GM12864 (cell line): Measurements from ENCODE around the gene NADK2.

ENCODE experiments used
- DNase-seq: peaks from one replicate; pipeline ENCODE4 v3.0.0-alpha.2; 2011; ENCODE audit warnings: low read depth
- H3K4me3 ChIP-seq: 2 replicates; pipeline ENCODE4 v1.5.1; 2011; ENCODE audit warnings: mild to moderate bottlenecking, low read depth, low read length, control low read depth
- TF ChIP-seq, protein P1 (sequence below): IDR thresholded peaks from 2 replicates; pipeline ENCODE4 v1.5.1; 2011; ENCODE audit warnings: low read depth, mild to moderate bottlenecking, moderate library complexity, low read length, control low read depth, inconsistent platforms; ENCODE audit errors: missing control alignments

The NADK2 gene

DNA sequence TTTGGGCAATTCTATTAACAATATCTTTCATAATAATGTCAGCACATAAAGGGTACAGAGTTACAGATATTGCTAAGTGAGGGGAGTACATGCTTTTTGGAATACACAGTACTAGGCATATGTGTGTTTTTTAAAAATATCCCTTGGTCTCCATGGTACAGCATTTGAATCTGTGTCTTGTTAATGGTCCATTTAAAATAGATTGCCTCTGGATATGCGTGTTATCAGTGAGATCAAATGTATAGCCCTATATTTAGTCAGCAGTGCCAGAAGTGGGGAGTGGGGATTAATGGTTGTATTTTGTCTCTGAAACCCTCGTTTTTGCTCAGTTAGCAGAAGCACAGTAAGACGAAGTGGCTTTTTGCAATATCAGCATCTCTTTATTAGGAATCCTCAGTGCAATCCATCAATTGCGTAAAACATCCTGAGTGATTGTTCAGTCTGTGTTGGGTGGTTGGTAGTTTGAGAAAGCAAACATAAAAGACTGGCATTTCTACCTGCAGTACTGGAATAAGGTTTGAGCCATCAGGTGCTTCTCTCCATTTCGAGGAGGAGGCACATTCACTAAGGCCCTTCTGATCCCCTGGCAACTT, 70.8 kb downstream of the NADK2 start:
- no peak for DNase-seq
- H3K4me3 ChIP-seq: no peak overlapping the region
- TF ChIP-seq, protein P1, sequence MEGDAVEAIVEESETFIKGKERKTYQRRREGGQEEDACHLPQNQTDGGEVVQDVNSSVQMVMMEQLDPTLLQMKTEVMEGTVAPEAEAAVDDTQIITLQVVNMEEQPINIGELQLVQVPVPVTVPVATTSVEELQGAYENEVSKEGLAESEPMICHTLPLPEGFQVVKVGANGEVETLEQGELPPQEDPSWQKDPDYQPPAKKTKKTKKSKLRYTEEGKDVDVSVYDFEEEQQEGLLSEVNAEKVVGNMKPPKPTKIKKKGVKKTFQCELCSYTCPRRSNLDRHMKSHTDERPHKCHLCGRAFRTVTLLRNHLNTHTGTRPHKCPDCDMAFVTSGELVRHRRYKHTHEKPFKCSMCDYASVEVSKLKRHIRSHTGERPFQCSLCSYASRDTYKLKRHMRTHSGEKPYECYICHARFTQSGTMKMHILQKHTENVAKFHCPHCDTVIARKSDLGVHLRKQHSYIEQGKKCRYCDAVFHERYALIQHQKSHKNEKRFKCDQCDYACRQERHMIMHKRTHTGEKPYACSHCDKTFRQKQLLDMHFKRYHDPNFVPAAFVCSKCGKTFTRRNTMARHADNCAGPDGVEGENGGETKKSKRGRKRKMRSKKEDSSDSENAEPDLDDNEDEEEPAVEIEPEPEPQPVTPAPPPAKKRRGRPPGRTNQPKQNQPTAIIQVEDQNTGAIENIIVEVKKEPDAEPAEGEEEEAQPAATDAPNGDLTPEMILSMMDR: no peak

DNA sequence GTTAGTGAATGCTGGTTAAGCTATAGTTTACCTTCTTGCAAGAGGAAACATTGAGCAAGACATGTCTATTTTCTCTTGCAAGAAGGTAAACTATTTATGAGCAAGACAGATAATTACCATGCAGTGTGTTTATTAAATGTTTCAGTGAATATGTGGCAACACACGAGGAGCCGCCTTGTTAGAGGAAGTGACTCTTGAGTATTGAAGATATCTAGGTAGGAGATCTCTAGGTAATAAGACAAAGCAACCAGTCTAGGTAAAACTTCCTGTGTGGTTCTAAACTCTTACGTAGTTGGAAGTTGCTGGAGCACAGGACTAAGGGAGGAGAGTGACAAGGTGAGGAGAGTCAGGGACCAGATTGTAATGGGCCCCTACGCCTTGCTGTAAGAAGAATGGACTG, 73.0 kb downstream of the NADK2 start:
- no peak overlapping the region for H3K4me3 ChIP-seq
- no peak for DNase-seq

DNA sequence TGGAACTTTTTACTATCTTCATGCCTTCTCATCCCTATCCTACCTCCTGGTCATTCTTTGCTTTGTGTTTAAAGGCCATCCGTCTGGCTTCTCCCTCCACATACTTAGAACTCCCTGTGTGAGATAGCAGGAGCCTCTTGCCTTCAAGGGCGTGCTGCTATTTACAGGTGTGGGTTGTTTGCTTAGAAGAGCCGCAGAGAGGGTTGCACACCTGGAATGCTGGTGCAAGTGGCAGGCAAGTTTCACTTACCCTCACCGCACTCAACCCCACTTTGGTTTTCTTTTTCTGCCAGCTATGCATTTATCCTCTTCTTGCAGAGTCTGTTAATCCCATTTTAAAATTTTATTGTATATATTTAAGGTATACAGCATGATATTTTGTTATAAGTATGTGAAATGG, 77.3 kb downstream of the NADK2 start:
- no peak for DNase-seq
- H3K4me3 ChIP-seq: no peak overlapping the region
- TF ChIP-seq, protein P1: no peak

More for the DNA sequence above, 73.0 kb downstream of the NADK2 start:
- TF ChIP-seq, protein P1: no peak

DNA sequence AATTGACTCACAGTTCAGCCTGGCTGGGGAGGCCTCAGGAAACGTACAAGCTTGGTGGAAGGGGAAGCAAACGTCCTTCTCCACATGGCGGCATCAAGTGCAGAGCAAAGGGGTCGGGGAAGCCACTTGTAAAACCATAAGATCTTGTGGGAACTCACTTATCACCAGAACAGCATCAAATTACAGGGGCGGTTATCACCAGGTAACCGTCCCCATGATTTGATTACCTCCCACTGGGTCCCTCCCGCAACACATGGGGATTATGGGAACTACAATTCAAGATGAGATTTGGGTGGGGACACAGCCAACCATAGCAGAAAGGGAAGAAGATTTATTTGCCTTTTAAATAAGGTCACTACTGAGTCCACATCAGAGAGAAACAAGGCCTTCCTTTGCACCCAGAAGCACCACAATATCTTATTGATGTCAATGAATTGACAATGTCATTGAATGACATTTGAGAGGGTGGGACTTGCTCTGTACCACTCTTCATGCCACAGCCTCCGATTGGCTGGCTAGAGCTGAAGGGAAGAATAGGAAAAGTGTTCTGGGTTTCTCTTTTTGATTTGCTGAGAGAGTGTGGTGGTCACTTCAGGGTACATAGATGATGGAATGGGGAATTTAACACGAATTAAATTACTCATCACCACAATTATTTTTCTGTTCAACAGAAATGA, 78.8 kb downstream of the NADK2 start:
- H3K4me3 ChIP-seq: no peak overlapping the region
- TF ChIP-seq, protein P1: no peak
- no peak for DNase-seq

DNA sequence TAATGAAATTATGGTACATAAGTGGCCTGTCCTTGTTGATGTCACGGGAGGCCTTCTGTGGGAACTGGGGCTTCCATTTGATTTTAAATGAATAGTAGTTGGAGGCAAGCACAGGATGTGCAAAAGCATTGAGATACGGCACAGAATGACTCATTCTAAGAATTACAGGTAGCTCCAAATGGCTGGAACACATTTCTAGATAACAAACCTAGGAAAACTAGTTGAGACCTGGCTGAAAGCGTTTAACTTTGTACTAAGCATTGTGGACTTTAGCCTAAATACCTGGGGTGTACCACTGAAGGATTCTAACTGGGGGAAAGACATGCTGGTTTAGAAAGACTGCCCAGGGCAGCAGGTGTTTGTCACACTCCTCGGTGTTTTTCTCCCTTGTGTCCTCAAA, 80.4 kb downstream of the NADK2 start:
- DNase-seq: no peak
- TF ChIP-seq, protein P1: no peak
- no peak overlapping the region for H3K4me3 ChIP-seq

DNA sequence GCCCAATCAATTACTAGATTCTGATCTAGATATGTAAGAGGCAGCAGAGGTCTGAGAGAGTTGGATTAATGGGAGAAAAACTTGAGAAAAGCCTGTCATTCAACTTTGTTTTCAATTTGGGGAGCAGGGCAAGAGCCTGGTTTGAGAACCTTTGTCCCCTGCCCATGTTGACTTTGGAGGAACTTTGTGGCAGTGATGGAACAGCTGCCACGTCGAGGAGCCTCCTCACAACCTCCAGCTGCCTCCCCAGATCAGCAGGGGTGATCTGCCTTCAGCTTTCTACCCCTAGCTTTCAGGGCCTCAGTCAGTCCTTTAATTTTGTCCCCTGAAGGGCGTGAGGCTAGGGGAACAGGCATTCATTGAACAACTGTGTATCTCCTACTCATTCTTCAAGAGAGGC, 81.1 kb downstream of the NADK2 start:
- TF ChIP-seq, protein P1: no peak
- no peak overlapping the region for H3K4me3 ChIP-seq
- no peak for DNase-seq

DNA sequence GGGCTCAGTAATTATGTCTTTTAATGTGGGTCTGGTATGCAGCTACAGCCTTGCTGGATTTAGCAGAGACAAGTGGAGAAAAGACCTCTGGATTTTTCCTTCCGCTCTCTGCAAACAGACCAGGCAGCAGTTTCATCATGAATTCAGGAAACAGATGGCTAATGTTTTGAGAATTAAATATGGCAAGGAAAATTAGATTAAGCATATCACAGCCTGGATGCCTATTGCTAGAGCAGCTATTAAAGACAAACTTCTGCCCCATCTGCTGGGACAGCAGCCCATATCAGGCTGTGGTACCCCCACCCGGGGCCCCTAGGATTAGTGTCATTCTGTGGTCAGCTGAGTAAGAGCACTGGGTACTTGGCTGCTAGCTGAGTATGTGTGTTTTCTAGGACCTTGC, 83.6 kb downstream of the NADK2 start:
- DNase-seq: no peak
- H3K4me3 ChIP-seq: no peak overlapping the region
- TF ChIP-seq, protein P1: no peak
